Stimulated activated CD8-positive, alpha-beta memory T cell treated with anti-CD3 and anti-CD28 coated beads, Interleukin-2, amount 100 ng/mL, for 1 hour (primary cell): ENCODE data around the gene C12orf75.
A peak's percentile ranks its signal among the peaks of the same experiment; 100 is the strongest.
"Not testable (repeated sequence)": the region's sequence is repeated elsewhere in the genome, so short reads cannot be mapped to it uniquely, and the experiment has no call there.

ENCODE experiments used
- DNase-seq, 2 donors: peaks; one replicate each; pipeline ENCODE4 v3.0.0-alpha.2; 2020; ENCODE audit warnings: low read depth in 2 of 2

The C12orf75 gene

GRCh38 chr12:105330283-105330930 is at the start of gene C12orf75:
Gene C12orf75 (plus strand): TSS chr12:105330691. CDS start chr12:105330892, 201 bp downstream.
- DNase-seq, result peak; percentile 71 to 73

- DNase-seq, result no peak
Observed at GRCh38 chr12:105280966-105281693, 49.4 kb upstream of the C12orf75 start.

GRCh38 chr12:105281694-105282049 is 48.8 kb upstream of the C12orf75 start:
- DNase-seq, result no peak

GRCh38 chr12:105285378-105285777 is 45.1 kb upstream of the C12orf75 start:
- no peak for DNase-seq

GRCh38 chr12:105287408-105287807 is 43.1 kb upstream of the C12orf75 start:
- DNase-seq, result no peak

GRCh38 chr12:105288311-105288996 is 42.0 kb upstream of the C12orf75 start:
- DNase-seq, result no peak

- DNase-seq, result no peak
Observed at GRCh38 chr12:105289114-105289904, 41.2 kb upstream of the C12orf75 start.

- no peak for DNase-seq
Observed at GRCh38 chr12:105291531-105291930, 39.0 kb upstream of the C12orf75 start.

- no peak for DNase-seq
Observed at GRCh38 chr12:105292705-105293104, 37.8 kb upstream of the C12orf75 start.

- DNase-seq, result no peak
Observed at GRCh38 chr12:105293187-105293586, 37.3 kb upstream of the C12orf75 start.

GRCh38 chr12:105294161-105294560 is 36.3 kb upstream of the C12orf75 start:
- no peak for DNase-seq

GRCh38 chr12:105294886-105295479 is 35.5 kb upstream of the C12orf75 start:
- no peak for DNase-seq

GRCh38 chr12:105296116-105297089 is 34.1 kb upstream of the C12orf75 start:
- no peak for DNase-seq

GRCh38 chr12:105300883-105301282 is 29.6 kb upstream of the C12orf75 start:
- DNase-seq, result no peak

GRCh38 chr12:105301696-105302095 is 28.8 kb upstream of the C12orf75 start:
- DNase-seq, result no peak

- DNase-seq, result not testable (repeated sequence)
Observed at GRCh38 chr12:105302986-105303385, 27.5 kb upstream of the C12orf75 start.

- DNase-seq, result not testable (repeated sequence)
Observed at GRCh38 chr12:105304626-105305025, 25.9 kb upstream of the C12orf75 start.

GRCh38 chr12:105307601-105308314 is 22.7 kb upstream of the C12orf75 start:
- not testable (repeated sequence) for DNase-seq

GRCh38 chr12:105308839-105309238 is 21.7 kb upstream of the C12orf75 start:
- DNase-seq, result not testable (repeated sequence)

- DNase-seq, result not testable (repeated sequence)
Observed at GRCh38 chr12:105309384-105309783, 21.1 kb upstream of the C12orf75 start.
